ENCODE measurements around the gene SPDL1.

SPDL1 gene

GRCh38 chr5:169583424-169584220, at the start of gene SPDL1:
Gene SPDL1 (plus strand): TSS chr5:169583773. CDS start chr5:169588417, 4,644 bp downstream.
- peak; percentile 42 for DNase-seq

- no peak for DNase-seq
Measured at GRCh38 chr5:169534311-169534880, 49.2 kb upstream of the SPDL1 start.

GRCh38 chr5:169534939-169535338, 48.6 kb upstream of the SPDL1 start:
- no peak for DNase-seq

GRCh38 chr5:169538944-169539343, 44.6 kb upstream of the SPDL1 start:
- DNase-seq, result no peak

GRCh38 chr5:169542811-169543210, 40.8 kb upstream of the SPDL1 start:
- no peak for DNase-seq

GRCh38 chr5:169544264-169544950, 39.2 kb upstream of the SPDL1 start:
- no peak for DNase-seq

- DNase-seq, result no peak
Measured at GRCh38 chr5:169545762-169546161, 37.8 kb upstream of the SPDL1 start.

GRCh38 chr5:169546346-169546745, 37.2 kb upstream of the SPDL1 start:
- no peak for DNase-seq

GRCh38 chr5:169547508-169547907, 36.1 kb upstream of the SPDL1 start:
- DNase-seq, result no peak

GRCh38 chr5:169548315-169548714, 35.3 kb upstream of the SPDL1 start:
- no peak for DNase-seq

- no peak for DNase-seq
Measured at GRCh38 chr5:169549453-169550100, 34.0 kb upstream of the SPDL1 start.

GRCh38 chr5:169550227-169550626, 33.3 kb upstream of the SPDL1 start:
- no peak for DNase-seq

- no peak for DNase-seq
Measured at GRCh38 chr5:169551146-169551545, 32.4 kb upstream of the SPDL1 start.

GRCh38 chr5:169551696-169552095, 31.9 kb upstream of the SPDL1 start:
- no peak for DNase-seq

- no peak for DNase-seq
Measured at GRCh38 chr5:169554251-169554650, 29.3 kb upstream of the SPDL1 start.

GRCh38 chr5:169557838-169558237, 25.7 kb upstream of the SPDL1 start:
- DNase-seq, result no peak

- no peak for DNase-seq
Measured at GRCh38 chr5:169561893-169562292, 21.7 kb upstream of the SPDL1 start.

- DNase-seq, result no peak
Measured at GRCh38 chr5:169563369-169563768, 20.2 kb upstream of the SPDL1 start.

- no peak for DNase-seq
Measured at GRCh38 chr5:169566202-169566601, 17.4 kb upstream of the SPDL1 start.

GRCh38 chr5:169567079-169567478, 16.5 kb upstream of the SPDL1 start:
- no peak for DNase-seq

GRCh38 chr5:169569513-169569912, 14.1 kb upstream of the SPDL1 start:
- no peak for DNase-seq

- no peak for DNase-seq
Measured at GRCh38 chr5:169571355-169571754, 12.2 kb upstream of the SPDL1 start.

- DNase-seq, result no peak
Measured at GRCh38 chr5:169574134-169574646, 9.4 kb upstream of the SPDL1 start.
